ENCODE results near the gene ARID2. TPM values are rescaled to one million over a fixed set of nuclear protein-coding genes. Genes with fewer than 3 reads are reported as not detected.

The ARID2 gene
- total RNA-seq, 2 donors from 2014 or later, result 26.8 to 29.1 TPM

- Histone ChIP-seq H3K36me3 (no peaks in the 10 kb centered on the region), H3K9ac (ENCODE audit: low read depth in 2 of 2, low read length in 2 of 2) (no peak overlapping the region), H3K4me1 (no peaks in the 10 kb centered on the region), H3K27me3 (no peaks in the 10 kb centered on the region), H3K4me3 (no peak overlapping the region), H3K27ac (no peak overlapping the region), H3K9me3 (no peaks in the 10 kb centered on the region)
- no peak for DNase-seq
- TF ChIP-seq, protein P1, sequence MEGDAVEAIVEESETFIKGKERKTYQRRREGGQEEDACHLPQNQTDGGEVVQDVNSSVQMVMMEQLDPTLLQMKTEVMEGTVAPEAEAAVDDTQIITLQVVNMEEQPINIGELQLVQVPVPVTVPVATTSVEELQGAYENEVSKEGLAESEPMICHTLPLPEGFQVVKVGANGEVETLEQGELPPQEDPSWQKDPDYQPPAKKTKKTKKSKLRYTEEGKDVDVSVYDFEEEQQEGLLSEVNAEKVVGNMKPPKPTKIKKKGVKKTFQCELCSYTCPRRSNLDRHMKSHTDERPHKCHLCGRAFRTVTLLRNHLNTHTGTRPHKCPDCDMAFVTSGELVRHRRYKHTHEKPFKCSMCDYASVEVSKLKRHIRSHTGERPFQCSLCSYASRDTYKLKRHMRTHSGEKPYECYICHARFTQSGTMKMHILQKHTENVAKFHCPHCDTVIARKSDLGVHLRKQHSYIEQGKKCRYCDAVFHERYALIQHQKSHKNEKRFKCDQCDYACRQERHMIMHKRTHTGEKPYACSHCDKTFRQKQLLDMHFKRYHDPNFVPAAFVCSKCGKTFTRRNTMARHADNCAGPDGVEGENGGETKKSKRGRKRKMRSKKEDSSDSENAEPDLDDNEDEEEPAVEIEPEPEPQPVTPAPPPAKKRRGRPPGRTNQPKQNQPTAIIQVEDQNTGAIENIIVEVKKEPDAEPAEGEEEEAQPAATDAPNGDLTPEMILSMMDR (IDR thresholded peaks at IDR 0.05), result no peak
- intact Hi-C loops (cut with DNase I), result no loop called here
Measured at GRCh38 chr12:45831590-45831989, 102.1 kb downstream of the ARID2 start.

- Histone ChIP-seq H3K36me3 (no peaks in the 10 kb centered on the region), H3K4me3 (no peak overlapping the region), H3K27me3 (no peaks in the 10 kb centered on the region), H3K4me1 (no peaks in the 10 kb centered on the region), H3K9me3 (no peaks in the 10 kb centered on the region), H3K9ac (ENCODE audit: low read depth in 2 of 2, low read length in 2 of 2) (no peak overlapping the region), H3K27ac (no peak overlapping the region)
- no peak for DNase-seq
- TF ChIP-seq, protein P1 (IDR thresholded peaks at IDR 0.05), result no peak
- intact Hi-C loops (cut with DNase I), result no loop called here
Measured at GRCh38 chr12:45833401-45833800, 103.9 kb downstream of the ARID2 start.

- Histone ChIP-seq H3K36me3 (no peaks in the 10 kb centered on the region), H3K27me3 (no peaks in the 10 kb centered on the region), H3K4me3 (no peak overlapping the region), H3K27ac (no peak overlapping the region), H3K9me3 (no peaks in the 10 kb centered on the region), H3K4me1 (no peaks in the 10 kb centered on the region), H3K9ac (ENCODE audit: low read depth in 2 of 2, low read length in 2 of 2) (no peak overlapping the region)
- intact Hi-C loops (cut with DNase I), result no loop called here
- DNase-seq, result no peak
- TF ChIP-seq, protein P1 (IDR thresholded peaks at IDR 0.05), result no peak
Measured at GRCh38 chr12:45834809-45835208, 105.3 kb downstream of the ARID2 start.

DNA sequence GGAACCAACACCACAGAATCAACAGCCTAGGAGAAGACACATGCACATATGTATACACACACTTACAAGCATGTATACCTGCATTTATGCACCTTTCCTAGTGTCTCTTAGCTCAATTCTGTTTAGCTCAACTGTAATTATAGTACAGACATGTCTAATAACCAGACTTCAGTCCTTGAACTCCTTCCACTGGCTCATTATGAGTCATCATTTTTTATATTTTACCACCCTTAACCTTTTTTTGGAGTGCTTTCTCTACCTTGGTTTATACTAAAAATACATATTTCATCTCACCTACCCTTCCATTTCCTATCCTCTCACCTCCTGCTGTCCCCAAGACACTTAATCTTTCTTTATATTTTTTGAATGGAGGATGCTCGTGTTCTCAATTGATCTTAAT is 110.4 kb downstream of the ARID2 start:
- intact Hi-C loops (cut with DNase I), result no loop called here
- Histone ChIP-seq H3K4me1 (no peaks in the 10 kb centered on the region), H3K36me3 (no peaks in the 10 kb centered on the region)

DNA sequence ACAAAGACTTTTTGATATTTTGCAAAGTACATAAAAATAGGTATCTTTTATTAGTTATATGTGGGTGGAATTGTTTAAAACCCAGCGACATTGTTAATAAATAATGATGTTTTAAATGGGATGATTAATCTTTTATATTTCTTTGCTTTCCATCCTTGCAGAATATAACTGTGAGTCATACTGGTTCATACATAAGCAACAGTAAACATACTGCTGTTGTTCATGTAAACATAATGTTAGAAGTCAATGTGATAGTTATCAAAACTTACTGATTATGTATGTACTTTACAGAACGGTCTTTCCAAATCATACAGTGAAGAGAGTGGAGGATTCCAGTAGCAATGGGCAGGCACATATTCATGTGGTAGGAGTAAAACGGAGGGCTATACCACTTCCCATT is 119.8 kb downstream of the ARID2 start:
- no peak for DNase-seq
- intact Hi-C loops (cut with DNase I), result no loop called here
- no peak overlapping the region for H3K27ac ChIP-seq

More for the DNA sequence above, 110.4 kb downstream of the ARID2 start:
- TF ChIP-seq, protein P1 (IDR thresholded peaks at IDR 0.05), result no peak
- Histone ChIP-seq H3K27ac (no peak overlapping the region), H3K27me3 (no peaks in the 10 kb centered on the region), H3K9me3 (no peaks in the 10 kb centered on the region), H3K9ac (ENCODE audit: low read depth in 2 of 2, low read length in 2 of 2) (no peak overlapping the region), H3K4me3 (no peak overlapping the region)
- DNase-seq, result no peak

More for the DNA sequence above, 119.8 kb downstream of the ARID2 start:
- no peaks in the 10 kb centered on the region for H3K4me1 ChIP-seq
- H3K27me3 ChIP-seq, result no peaks in the 10 kb centered on the region
- H3K4me3 ChIP-seq, result no peak overlapping the region
- no peaks in the 10 kb centered on the region for H3K9me3 ChIP-seq
- H3K9ac ChIP-seq (ENCODE audit: low read depth in 2 of 2, low read length in 2 of 2), result no peak overlapping the region
- peaks cover 15% of the 10 kb centered on the region for H3K36me3 ChIP-seq
- TF ChIP-seq, protein P1 (IDR thresholded peaks at IDR 0.05), result no peak

Measured in colonic mucosa (tissue), 4 donors.